Astrocyte of the spinal cord (primary cell): Measurements from ENCODE around the gene FXYD6.
"Not testable (repeated sequence)": the region's sequence is repeated elsewhere in the genome, so short reads cannot be mapped to it uniquely, and the experiment has no call there.

Experiments
- DNase-seq: peaks from one replicate; pipeline ENCODE4 v3.0.0; 2011; ENCODE audit warnings: low read depth, low spot score
- H3K4me3 ChIP-seq: 2 replicates; pipeline ENCODE4 v1.5.1; 2011; ENCODE audit warnings: low read depth, mild to moderate bottlenecking, low read length, moderate library complexity
- CTCF ChIP-seq: IDR thresholded peaks from 2 replicates; pipeline ENCODE4 v1.5.1; 2012; ENCODE audit warnings: low read depth, mild to moderate bottlenecking, low read length, inconsistent platforms
- in situ Hi-C: cut with HindIII; loops from 2 replicates; pipeline ENCODE4 v1.10.0; 2017; ENCODE audit warnings: low sequenced_read_pairs

Gene FXYD6

GRCh38 chr11:117868088-117868487 lies 8.4 kb downstream of the FXYD6 start:
- no peak for TF ChIP-seq CTCF
- no peak for DNase-seq
- in situ Hi-C loops = no loop called here
- no peak overlapping the region for H3K4me3 ChIP-seq

GRCh38 chr11:117866526-117866925 lies 9.9 kb downstream of the FXYD6 start:
- TF ChIP-seq CTCF = no peak
- no peak for DNase-seq
- in situ Hi-C loops = no loop called here
- no peak overlapping the region for H3K4me3 ChIP-seq

GRCh38 chr11:117865546-117865945 lies 10.9 kb downstream of the FXYD6 start:
- in situ Hi-C loops, H3K4me3 ChIP-seq, DNase-seq: not testable (repeated sequence)

GRCh38 chr11:117863383-117863782 lies 13.1 kb downstream of the FXYD6 start:
- no peak for DNase-seq
- TF ChIP-seq CTCF = no peak
- in situ Hi-C loops = no loop called here
- no peak overlapping the region for H3K4me3 ChIP-seq

GRCh38 chr11:117862753-117863152 lies 13.7 kb downstream of the FXYD6 start:
- no peak for TF ChIP-seq CTCF
- H3K4me3 ChIP-seq = no peak overlapping the region
- in situ Hi-C loops = no loop called here
- no peak for DNase-seq

- TF ChIP-seq CTCF = no peak
- in situ Hi-C loops = no loop called here
- no peak for DNase-seq
Measured at GRCh38 chr11:117862019-117862725, 14.3 kb downstream of the FXYD6 start.

GRCh38 chr11:117861151-117862018 lies 15.1 kb downstream of the FXYD6 start:
- H3K4me3 ChIP-seq = no peak overlapping the region
- in situ Hi-C loops = no loop called here
- no peak for DNase-seq
- TF ChIP-seq CTCF = no peak

More at GRCh38 chr11:117862019-117862725, 14.3 kb downstream of the FXYD6 start:
- no peak overlapping the region for H3K4me3 ChIP-seq
